Breast epithelium (tissue), 3 donors: ENCODE measurements around the gene CAMTA1.

Experiments
- POLR2A ChIP-seq: fragments of 450-650 bp; IDR thresholded peaks from one replicate; pipeline ENCODE4 v1.6.1; 2016; ENCODE audit warnings: antibody characterized with exemption, mild to moderate bottlenecking, moderate library complexity
- TF ChIP-seq, protein P1 (sequence below), 3 donors: fragments of 450-650 bp; IDR thresholded peaks; one replicate each; pipeline ENCODE4 v1.5.1; 2016 to 2017; ENCODE audit warnings: antibody characterized with exemption in 3 of 3, mild to moderate bottlenecking in 3 of 3, moderate library complexity in 3 of 3

DNA sequence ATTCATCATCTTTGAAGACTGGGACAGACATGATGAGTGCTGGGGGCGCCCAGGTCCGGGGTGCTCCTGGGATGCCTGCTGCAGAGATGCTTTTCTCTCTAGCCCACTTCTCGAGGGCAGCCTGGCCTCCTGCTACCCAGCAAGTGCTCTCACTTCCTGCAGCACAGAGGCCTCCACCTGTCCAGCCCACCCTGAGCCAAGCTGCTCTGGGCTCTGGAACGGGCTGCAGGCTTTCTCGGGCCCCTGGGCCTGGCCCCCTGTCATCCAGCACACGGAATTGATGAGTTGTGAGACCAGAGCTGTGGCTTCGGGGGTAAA is 516.4 kb downstream of the CAMTA1 start:
- TF ChIP-seq, protein P1, sequence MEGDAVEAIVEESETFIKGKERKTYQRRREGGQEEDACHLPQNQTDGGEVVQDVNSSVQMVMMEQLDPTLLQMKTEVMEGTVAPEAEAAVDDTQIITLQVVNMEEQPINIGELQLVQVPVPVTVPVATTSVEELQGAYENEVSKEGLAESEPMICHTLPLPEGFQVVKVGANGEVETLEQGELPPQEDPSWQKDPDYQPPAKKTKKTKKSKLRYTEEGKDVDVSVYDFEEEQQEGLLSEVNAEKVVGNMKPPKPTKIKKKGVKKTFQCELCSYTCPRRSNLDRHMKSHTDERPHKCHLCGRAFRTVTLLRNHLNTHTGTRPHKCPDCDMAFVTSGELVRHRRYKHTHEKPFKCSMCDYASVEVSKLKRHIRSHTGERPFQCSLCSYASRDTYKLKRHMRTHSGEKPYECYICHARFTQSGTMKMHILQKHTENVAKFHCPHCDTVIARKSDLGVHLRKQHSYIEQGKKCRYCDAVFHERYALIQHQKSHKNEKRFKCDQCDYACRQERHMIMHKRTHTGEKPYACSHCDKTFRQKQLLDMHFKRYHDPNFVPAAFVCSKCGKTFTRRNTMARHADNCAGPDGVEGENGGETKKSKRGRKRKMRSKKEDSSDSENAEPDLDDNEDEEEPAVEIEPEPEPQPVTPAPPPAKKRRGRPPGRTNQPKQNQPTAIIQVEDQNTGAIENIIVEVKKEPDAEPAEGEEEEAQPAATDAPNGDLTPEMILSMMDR (IDR thresholded peaks at IDR 0.05): no peak
- TF ChIP-seq POLR2A: no peak
